GM12878 (cell line): ENCODE measurements around the gene MEI1. TPM values are rescaled to one million over a fixed set of nuclear protein-coding genes. Genes with fewer than 3 reads are reported as not detected.

Source experiments
- ATAC-seq: fragments of 200-7000 bp; cut with Tn5 transposase; 3 replicates; pipeline ENCODE4 v1.9.1; 2020; ENCODE audit warnings: mild to moderate bottlenecking, moderate library complexity
- BruUV-seq: library from RNA; stranded (reverse); fragments of 400-500 nt; replicated peaks from 2 replicates; lab custom pipeline; 2021; lab: Mats Ljungman, UMichigan
- CTCF ChIA-PET: fragments of 300-600 bp; sonication (Branson Sonifier 250); formaldehyde crosslinking; extraction: SDS; loops from one replicate; lab custom pipeline; 2021; ENCODE audit warnings: inconsistent platforms; lab: Yijun Ruan, JAX
- POLR2A ChIA-PET: fragments of 350-600 bp; formaldehyde crosslinking; extraction: SDS; loops from one replicate; lab custom pipeline; 2021; ENCODE audit warnings: inconsistent platforms; lab: Charles Lee
- RAD21 ChIA-PET: fragments of 300-600 bp; sonication (Branson Sonifier 250); formaldehyde crosslinking; loops from one replicate; lab custom pipeline; 2023; ENCODE audit warnings: antibody characterized with exemption; ENCODE audit not compliant: unreplicated experiment; lab: Charles Lee
- SMC1A ChIA-PET: fragments of 300-600 bp; sonication (Branson Sonifier 250); formaldehyde crosslinking; loops from one replicate; lab custom pipeline; 2023; ENCODE audit not compliant: unreplicated experiment, uncharacterized antibody; lab: Charles Lee
- DNase-seq: peaks from one replicate; pipeline ENCODE4 v3.0.0-alpha.2; 2011; ENCODE audit warnings: low read depth, low spot score
- FAIRE-seq: peaks from 3 replicates; lab custom pipeline; 2011; peaks lifted over from hg19 to GRCh38; lab: Jason Lieb, UNC
- H2AFZ ChIP-seq: 2 replicates; pipeline ENCODE4 v1.6.0; 2011; ENCODE audit warnings: low read depth, low read length, control low read depth; ENCODE audit not compliant: control insufficient read depth
- H3K27ac ChIP-seq: 2 replicates; pipeline ENCODE4 v1.5.1; 2011; ENCODE audit warnings: control low read depth; ENCODE audit not compliant: control insufficient read depth, insufficient read depth
- H3K27me3 ChIP-seq, 2 experiments: replicated peaks in 1 of 2; 2 replicates each; pipeline versions ENCODE4 v1.6.0 to v1.6.1; 2011; ENCODE audit warnings: low read length in 1 of 2; ENCODE audit not compliant: control insufficient read depth in 2 of 2, insufficient read depth in 2 of 2
- H3K36me3 ChIP-seq, 2 experiments: 2 replicates each; pipeline ENCODE4 v1.5.1; 2011; ENCODE audit warnings: low read length in 1 of 2; ENCODE audit not compliant: control insufficient read depth in 2 of 2, insufficient read depth in 2 of 2
- H3K4me1 ChIP-seq: 2 replicates; pipeline ENCODE4 v1.6.1; 2011; ENCODE audit warnings: mild to moderate bottlenecking, low read length, moderate library complexity, mixed read lengths; ENCODE audit not compliant: control insufficient read depth, insufficient read depth
- H3K4me2 ChIP-seq: 2 replicates; pipeline ENCODE4 v1.6.0; 2011; ENCODE audit warnings: control low read depth; ENCODE audit not compliant: control insufficient read depth, insufficient read depth
- H3K4me3 ChIP-seq: fragments of 200-600 bp; sonication (generic); 2 replicates; pipeline ENCODE4 v1.5.1; 2016
- H3K79me2 ChIP-seq: 2 replicates; pipeline ENCODE4 v1.6.0; 2011; ENCODE audit warnings: low read length; ENCODE audit not compliant: control insufficient read depth, insufficient read depth
- H3K9ac ChIP-seq: 2 replicates; pipeline ENCODE4 v1.8.0; 2011; ENCODE audit warnings: low read length, control low read depth, mixed read lengths; ENCODE audit not compliant: control insufficient read depth, insufficient read depth
- H3K9me3 ChIP-seq: replicated peaks from 3 replicates; pipeline ENCODE4 v1.5.1; 2011; ENCODE audit warnings: mild to moderate bottlenecking, low read length; ENCODE audit not compliant: control insufficient read depth, insufficient read depth
- H4K20me1 ChIP-seq: 2 replicates; pipeline ENCODE4 v1.6.0; 2011; ENCODE audit not compliant: control insufficient read depth, insufficient read depth
- BHLHE40 ChIP-seq, 2 experiments: fragments of 450-650 bp in 1 of 2; IDR thresholded peaks; 2 replicates each; pipeline ENCODE4 v1.6.1; 2011 to 2017; ENCODE audit warnings: low read depth in 2 of 2, borderline replicate concordance in 1 of 2, improper control_type of control experiment in 1 of 2, low read length in 1 of 2, mild to moderate bottlenecking in 1 of 2
- CBX3 ChIP-seq: fragments of 200-600 bp; sonication (generic); IDR thresholded peaks from 2 replicates; pipeline ENCODE4 v1.6.1; 2016; ENCODE audit warnings: low read depth, borderline replicate concordance
- EGR1 ChIP-seq, 2 experiments: IDR thresholded peaks; 1 replicate in 1 of 2; 2 replicates in 1 of 2; pipeline ENCODE4 v1.6.1; 2011 to 2012; ENCODE audit warnings: low read depth in 2 of 2, low read length in 2 of 2, borderline replicate concordance in 1 of 2, mild to moderate bottlenecking in 1 of 2, moderate library complexity in 1 of 2
- EP300 ChIP-seq, 2 experiments: fragments of 150-350 bp in 1 of 2; IDR thresholded peaks; 2 replicates each; pipeline ENCODE4 v1.6.1; 2011 to 2012; ENCODE audit warnings: low read depth in 2 of 2, low read length in 2 of 2, borderline replicate concordance in 1 of 2, improper control_type of control experiment in 1 of 2, inconsistent platforms in 1 of 2; ENCODE audit not compliant: control insufficient read depth in 1 of 2
- FOXK2 ChIP-seq: fragments of 450-650 bp; IDR thresholded peaks from 2 replicates; pipeline ENCODE4 v1.6.1; 2017; ENCODE audit warnings: mild to moderate bottlenecking, moderate library complexity
- IKZF1 ChIP-seq: fragments of 450-650 bp; conservative IDR thresholded peaks from 2 replicates; pipeline ENCODE4 v1.6.1; 2017; ENCODE audit warnings: antibody characterized with exemption, mild to moderate bottlenecking
- IKZF2 ChIP-seq, 2 experiments: fragments of 450-650 bp; IDR thresholded peaks; 2 replicates each; pipeline ENCODE4 v1.6.1; 2017; ENCODE audit warnings: mild to moderate bottlenecking in 2 of 2, moderate library complexity in 2 of 2
- MTA2 ChIP-seq: fragments of 450-650 bp; IDR thresholded peaks from 2 replicates; pipeline ENCODE4 v1.6.1; 2016; ENCODE audit warnings: low read depth, mild to moderate bottlenecking, moderate library complexity
- POU2F2 ChIP-seq: IDR thresholded peaks from 3 replicates; pipeline ENCODE4 v1.6.1; 2011; ENCODE audit warnings: low read depth, mild to moderate bottlenecking, low read length, borderline replicate concordance
- SP1 ChIP-seq: IDR thresholded peaks from one replicate; pipeline ENCODE4 v1.6.1; 2011; ENCODE audit warnings: low read depth, low read length
- WGBS: methylation state at CpG from one replicate; pipeline ENCODE4 v1.1.6; 2016; ENCODE audit warnings: low lambda C conversion rate; ENCODE audit not compliant: insufficient replicate concordance, insufficient coverage; ENCODE audit errors: missing lambda C conversion rate; 5-methylcytosine and 5-hydroxymethylcytosine counted together
- in situ Hi-C: fragments of 300-500 bp; cut with MboI; formaldehyde crosslinking; loops from 9 replicates; pipeline ENCODE4 v1.14.3; 2018; ENCODE audit warnings: mixed read lengths
- intact Hi-C: fragments of 100-400 bp; cut with micrococcal nuclease; formaldehyde crosslinking; loops from one replicate; pipeline ENCODE4 v1.14.2; 2022; ENCODE audit not compliant: unreplicated experiment
- polyA plus RNA-seq, 11 experiments: library from polyadenylated mRNA; depleted of rRNA in 4 of 11; unstranded in 6 of 11; stranded (reverse) in 5 of 11; fragments of >200 nt; fragmentation: Nextera tagmentation in 4 of 11; fragmentation: Illumina TruSeq in 1 of 11; extraction: Ambion mirVana in 4 of 11; extraction: Trizol in 1 of 11; gene quantifications; 1 replicate in 1 of 11; 2 replicates in 10 of 11; pipeline versions ENCODE4 v1.2.1 to v1.2.3, GENCODE V29; 2011 to 2016; ENCODE audit warnings: inconsistent platforms in 2 of 11, missing spikeins in 2 of 11, low read depth in 1 of 11
- total RNA-seq, 4 experiments: library from RNA; depleted of rRNA in 3 of 4; stranded (reverse); fragments of >200 nt in 3 of 4; fragmentation: Illumina TruSeq in 1 of 4; extraction: Trizol in 1 of 4; gene quantifications; 2 replicates each; pipeline versions ENCODE4 v1.2.1 to v1.2.3, GENCODE V29; 2013 to 2021
- TF ChIP-seq, protein P1 (sequence below): IDR thresholded peaks from 2 replicates; pipeline ENCODE4 v1.6.1; 2011; ENCODE audit warnings: low read depth, low read length, improper control_type of control experiment, borderline replicate concordance
- TF ChIP-seq, protein P2 (sequence below): fragments of 450-650 bp; conservative IDR thresholded peaks from 2 replicates; pipeline ENCODE4 v1.6.1; 2017; ENCODE audit warnings: mild to moderate bottlenecking, moderate library complexity
- TF ChIP-seq, protein P3 (sequence below): IDR thresholded peaks from 2 replicates; pipeline ENCODE4 v1.6.1; 2012; ENCODE audit warnings: low read depth, low read length, improper control_type of control experiment
- TF ChIP-seq, protein P4 (sequence below): fragments of 150-350 bp; IDR thresholded peaks from 2 replicates; pipeline ENCODE4 v1.6.1; 2014; ENCODE audit warnings: mild to moderate bottlenecking, low read depth, low read length

The MEI1 gene
- total and polyA plus RNA-seq, 10 of the 15 experiments (the other 5 are each of a cell fraction or from before 2014, with no cell fraction given): 27.9 to 48.9 (median 35.8) TPM

DNA sequence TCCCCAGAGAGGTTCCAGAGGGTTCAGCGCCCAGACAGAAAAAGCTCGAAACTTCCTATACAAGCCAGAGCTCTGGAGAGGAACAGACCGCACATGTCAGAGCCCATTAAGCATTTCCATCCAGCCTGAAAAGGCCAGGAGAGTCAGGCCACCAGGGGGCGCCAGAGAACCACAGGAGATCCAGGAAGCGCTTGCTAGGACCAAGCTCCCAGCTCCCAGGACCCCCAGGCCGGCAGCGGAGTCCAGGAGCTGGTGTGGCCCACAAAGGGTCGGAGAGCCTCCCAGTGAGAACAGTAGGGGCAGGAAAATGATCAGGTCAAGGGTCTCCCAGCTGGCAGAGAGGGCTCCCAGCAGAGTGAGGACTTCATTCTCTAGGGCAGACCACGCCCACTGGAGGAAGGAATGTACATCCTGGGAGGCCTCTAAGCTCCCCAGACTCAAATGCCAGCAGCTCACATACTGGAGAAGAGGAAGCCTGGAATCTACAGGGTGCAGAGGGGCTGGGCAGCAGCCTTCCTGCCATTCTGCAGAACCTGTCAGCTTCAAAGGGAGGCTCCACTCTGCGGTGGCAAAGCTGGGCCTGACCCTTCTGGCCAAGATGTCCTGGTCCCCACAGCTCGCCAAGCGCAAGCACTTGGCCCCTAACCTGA, 2.1 kb upstream of the MEI1 start (continued):
- TF ChIP-seq POU2F2 (peak; percentile 58; the same call in 1 of the 3 replicates), IKZF1 (peak; percentile 65), IKZF2 (IDR thresholded peaks at IDR 0.05) (no peak; a peak in 1 of 4 replicates)

DNA sequence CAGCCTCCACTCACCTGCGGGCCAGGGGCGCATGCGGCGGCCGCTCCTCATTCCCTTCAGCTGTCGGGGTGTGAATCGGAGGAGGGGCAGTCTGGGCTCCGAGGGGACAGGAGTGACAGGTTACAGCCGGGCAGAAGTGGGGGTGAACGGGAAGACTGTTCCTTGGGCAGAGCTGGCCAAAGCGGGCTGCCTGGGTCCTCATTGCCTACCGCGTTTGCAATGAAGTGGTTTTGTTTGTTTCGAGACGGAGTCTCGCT, 733 bp downstream of the MEI1 start:
- intact Hi-C loops: no loop called here
- CTCF ChIA-PET: interaction anchor here (3.7 kb wide), 1 partner anchor 47 kb away, joined by 71 read pairs; no protein-coding TSS in a partner anchor
- DNase-seq (no peak), FAIRE-seq (no peak), ATAC-seq (no peak)
- Histone ChIP-seq H2AFZ (no peak overlapping the region), H3K4me1 (peaks cover 19% of the 10 kb centered on the region), H3K4me3 (no peak overlapping the region), H3K9me3 (no peaks in the 10 kb centered on the region; the same call in 2 of the 3 replicates), H4K20me1 (no peaks in the 10 kb centered on the region), H3K27ac (no peak overlapping the region), H3K79me2 (no peaks in the 10 kb centered on the region), H3K36me3 (no peaks in the 10 kb centered on the region), H3K4me2 (no peak overlapping the region), H3K9ac (no peak overlapping the region), H3K27me3 (no peaks in the 10 kb centered on the region)
- WGBS: 94% methylated on average over 16 of the region's 16 CpGs
- SMC1A ChIA-PET: interaction anchor here (1.2 kb wide), 1 partner anchor 246 kb away, joined by 4 read pairs; the partner anchor contains the start of gene CENPM
- RAD21 ChIA-PET: no interaction called here
- BruUV-seq: no TSS peak
- in situ Hi-C loops: no loop called here
- POLR2A ChIA-PET: interaction anchor here (3.8 kb wide), 1 partner anchor 100 kb away, joined by 27 read pairs; the partner anchor contains the start of gene CCDC134
- TF ChIP-seq, protein P1, sequence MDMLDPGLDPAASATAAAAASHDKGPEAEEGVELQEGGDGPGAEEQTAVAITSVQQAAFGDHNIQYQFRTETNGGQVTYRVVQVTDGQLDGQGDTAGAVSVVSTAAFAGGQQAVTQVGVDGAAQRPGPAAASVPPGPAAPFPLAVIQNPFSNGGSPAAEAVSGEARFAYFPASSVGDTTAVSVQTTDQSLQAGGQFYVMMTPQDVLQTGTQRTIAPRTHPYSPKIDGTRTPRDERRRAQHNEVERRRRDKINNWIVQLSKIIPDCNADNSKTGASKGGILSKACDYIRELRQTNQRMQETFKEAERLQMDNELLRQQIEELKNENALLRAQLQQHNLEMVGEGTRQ: no peak
- TF ChIP-seq, protein P2, sequence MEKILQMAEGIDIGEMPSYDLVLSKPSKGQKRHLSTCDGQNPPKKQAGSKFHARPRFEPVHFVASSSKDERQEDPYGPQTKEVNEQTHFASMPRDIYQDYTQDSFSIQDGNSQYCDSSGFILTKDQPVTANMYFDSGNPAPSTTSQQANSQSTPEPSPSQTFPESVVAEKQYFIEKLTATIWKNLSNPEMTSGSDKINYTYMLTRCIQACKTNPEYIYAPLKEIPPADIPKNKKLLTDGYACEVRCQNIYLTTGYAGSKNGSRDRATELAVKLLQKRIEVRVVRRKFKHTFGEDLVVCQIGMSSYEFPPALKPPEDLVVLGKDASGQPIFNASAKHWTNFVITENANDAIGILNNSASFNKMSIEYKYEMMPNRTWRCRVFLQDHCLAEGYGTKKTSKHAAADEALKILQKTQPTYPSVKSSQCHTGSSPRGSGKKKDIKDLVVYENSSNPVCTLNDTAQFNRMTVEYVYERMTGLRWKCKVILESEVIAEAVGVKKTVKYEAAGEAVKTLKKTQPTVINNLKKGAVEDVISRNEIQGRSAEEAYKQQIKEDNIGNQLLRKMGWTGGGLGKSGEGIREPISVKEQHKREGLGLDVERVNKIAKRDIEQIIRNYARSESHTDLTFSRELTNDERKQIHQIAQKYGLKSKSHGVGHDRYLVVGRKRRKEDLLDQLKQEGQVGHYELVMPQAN: no peak
- TF ChIP-seq SP1 (no peak), BHLHE40 (IDR thresholded peaks at IDR 0.05; ENCODE audit: borderline replicate concordance in 1 of 2, low read depth in 2 of 2, low read length in 1 of 2) (no peak), EGR1 (IDR thresholded peaks at IDR 0.05; ENCODE audit: borderline replicate concordance in 1 of 2, low read depth in 2 of 2, low read length in 2 of 2) (no peak), MTA2 (no peak), FOXK2 (no peak), EP300 (IDR thresholded peaks at IDR 0.05; ENCODE audit: borderline replicate concordance in 1 of 2, control insufficient read depth in 1 of 2, low read depth in 2 of 2, low read length in 2 of 2) (no peak), CBX3 (no peak)
- TF ChIP-seq, protein P3, sequence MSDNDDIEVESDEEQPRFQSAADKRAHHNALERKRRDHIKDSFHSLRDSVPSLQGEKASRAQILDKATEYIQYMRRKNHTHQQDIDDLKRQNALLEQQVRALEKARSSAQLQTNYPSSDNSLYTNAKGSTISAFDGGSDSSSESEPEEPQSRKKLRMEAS: no peak
- TF ChIP-seq, protein P4, sequence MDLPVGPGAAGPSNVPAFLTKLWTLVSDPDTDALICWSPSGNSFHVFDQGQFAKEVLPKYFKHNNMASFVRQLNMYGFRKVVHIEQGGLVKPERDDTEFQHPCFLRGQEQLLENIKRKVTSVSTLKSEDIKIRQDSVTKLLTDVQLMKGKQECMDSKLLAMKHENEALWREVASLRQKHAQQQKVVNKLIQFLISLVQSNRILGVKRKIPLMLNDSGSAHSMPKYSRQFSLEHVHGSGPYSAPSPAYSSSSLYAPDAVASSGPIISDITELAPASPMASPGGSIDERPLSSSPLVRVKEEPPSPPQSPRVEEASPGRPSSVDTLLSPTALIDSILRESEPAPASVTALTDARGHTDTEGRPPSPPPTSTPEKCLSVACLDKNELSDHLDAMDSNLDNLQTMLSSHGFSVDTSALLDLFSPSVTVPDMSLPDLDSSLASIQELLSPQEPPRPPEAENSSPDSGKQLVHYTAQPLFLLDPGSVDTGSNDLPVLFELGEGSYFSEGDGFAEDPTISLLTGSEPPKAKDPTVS: no peak
